Measurements from ENCODE around the gene NUTM1. TPM values are rescaled to one million over a fixed set of nuclear protein-coding genes. Genes with fewer than 3 reads are reported as not detected.

The NUTM1 gene
- total and polyA plus RNA-seq, 2 donors (not counting 1 experiment from before 2014, with no cell fraction given) = not detected

DNA sequence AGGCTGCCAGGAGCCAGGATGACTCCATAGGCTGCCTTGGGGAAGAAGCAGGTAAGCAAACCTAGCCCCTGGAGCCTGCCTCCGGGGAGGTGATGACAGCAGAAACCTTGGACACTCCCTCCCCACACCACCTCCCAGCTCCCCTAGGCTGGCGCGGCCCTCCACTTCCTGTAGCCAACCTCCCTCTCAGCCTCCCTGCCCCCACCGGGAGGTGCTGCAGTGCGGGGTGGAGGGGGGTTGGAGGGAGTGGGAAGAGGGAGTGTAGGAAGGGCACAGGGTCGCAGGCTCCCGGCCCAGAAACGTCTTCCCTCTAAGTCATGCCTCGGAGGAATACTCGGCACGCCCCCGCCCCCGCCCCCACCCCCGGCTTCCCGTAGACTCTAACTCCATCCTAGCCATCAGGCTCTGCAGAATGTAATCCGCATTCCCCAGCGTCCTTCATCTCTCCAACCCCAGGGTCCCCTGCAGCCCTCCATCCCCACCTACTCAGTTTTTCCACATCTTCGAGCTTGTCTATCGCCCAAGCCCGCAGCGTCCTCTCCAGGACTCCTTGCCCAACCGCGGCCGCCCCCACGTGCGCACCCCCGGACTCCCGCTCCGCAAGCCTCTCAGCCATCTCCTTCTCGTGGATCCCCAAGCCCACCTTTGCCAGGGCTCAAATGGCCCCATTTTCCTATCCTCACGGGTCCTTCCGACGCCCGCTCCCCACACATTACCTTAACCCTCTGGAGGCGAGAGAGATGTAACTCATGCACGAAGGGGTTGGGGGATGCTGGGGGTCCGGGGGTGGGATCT lies 23.4 kb downstream of the NUTM1 start:
- peaks cover 15% of the 10 kb centered on the region for H4K20me1 ChIP-seq (ENCODE audit: control insufficient read depth, insufficient read depth, low read length, poor library complexity, severe bottlenecking)
- H3K36me3 ChIP-seq (replicated peaks in 1 of 2; ENCODE audit: control extremely low read depth in 1 of 2, control insufficient read depth in 1 of 2, extremely low read depth in 1 of 2, insufficient read depth in 2 of 2, low read length in 1 of 2) = no peaks in the 10 kb centered on the region
- intact Hi-C loops (cut with micrococcal nuclease) = loop anchor here (1.0 to 5.0 kb wide), 8 partner anchors 23 to 621 kb away; partner anchors contain the start of genes AVEN, EMC4, NOP10 and NUTM1
- no peak overlapping the region for H3K27ac ChIP-seq (ENCODE audit: low read length in 2 of 2)
- DNase-seq (peak; percentile 47), ATAC-seq (ENCODE audit: low read depth) (no peak)
- H3K27me3 ChIP-seq (replicated peaks in 1 of 4; ENCODE audit: control extremely low read depth in 1 of 4, control insufficient read depth in 3 of 4, insufficient read depth in 4 of 4, low read length in 3 of 4) = no peaks in the 10 kb centered on the region
- peak overlapping the region; percentile 95 for H2AFZ ChIP-seq (ENCODE audit: insufficient read depth, low read depth, low read length, poor library complexity, severe bottlenecking)
- peaks cover under 1% of the 10 kb centered on the region for H3K9me3 Mint-ChIP-seq (ENCODE audit: insufficient read depth)
- CTCF ChIA-PET = interaction anchor here (0.6 to 5.0 kb wide), 27 partner anchors 8 to 304 kb away, joined by 3 to 129 read pairs (median 7); partner anchors contain the start of genes GOLGA8B, KATNBL1, NOP10 and NUTM1
- no peaks in the 10 kb centered on the region for H3K27me3 Mint-ChIP-seq
- WGBS (ENCODE audit: insufficient coverage) = 0% methylated on average over 26 of the region's 37 CpGs
- H3K9me3 ChIP-seq (ENCODE audit: control extremely low read depth in 1 of 3, control insufficient read depth in 2 of 3, insufficient read depth in 1 of 3, low read length in 2 of 3) = no peaks in the 10 kb centered on the region
- peak overlapping the region; percentile 34 to 90 (median 66) for H3K4me3 ChIP-seq (ENCODE audit: control extremely low read depth in 1 of 5, extremely low read depth in 1 of 5, insufficient read depth in 1 of 5, low read depth in 2 of 5, low read length in 4 of 5)
- H3K4me2 ChIP-seq (replicated peaks; ENCODE audit: low read depth, low read length, poor library complexity, severe bottlenecking) = peak overlapping the region; percentile 93
- H3K4me1 Mint-ChIP-seq = peaks cover 40% of the 10 kb centered on the region
- POLR2A ChIA-PET = interaction anchor here (1.0 to 2.8 kb wide), 4 partner anchors 23 to 217 kb away, joined by 4 to 23 read pairs (median 14); partner anchors contain the start of genes GOLGA8B, NOP10, NUTM1 and SLC12A6
- TF ChIP-seq, protein P1, sequence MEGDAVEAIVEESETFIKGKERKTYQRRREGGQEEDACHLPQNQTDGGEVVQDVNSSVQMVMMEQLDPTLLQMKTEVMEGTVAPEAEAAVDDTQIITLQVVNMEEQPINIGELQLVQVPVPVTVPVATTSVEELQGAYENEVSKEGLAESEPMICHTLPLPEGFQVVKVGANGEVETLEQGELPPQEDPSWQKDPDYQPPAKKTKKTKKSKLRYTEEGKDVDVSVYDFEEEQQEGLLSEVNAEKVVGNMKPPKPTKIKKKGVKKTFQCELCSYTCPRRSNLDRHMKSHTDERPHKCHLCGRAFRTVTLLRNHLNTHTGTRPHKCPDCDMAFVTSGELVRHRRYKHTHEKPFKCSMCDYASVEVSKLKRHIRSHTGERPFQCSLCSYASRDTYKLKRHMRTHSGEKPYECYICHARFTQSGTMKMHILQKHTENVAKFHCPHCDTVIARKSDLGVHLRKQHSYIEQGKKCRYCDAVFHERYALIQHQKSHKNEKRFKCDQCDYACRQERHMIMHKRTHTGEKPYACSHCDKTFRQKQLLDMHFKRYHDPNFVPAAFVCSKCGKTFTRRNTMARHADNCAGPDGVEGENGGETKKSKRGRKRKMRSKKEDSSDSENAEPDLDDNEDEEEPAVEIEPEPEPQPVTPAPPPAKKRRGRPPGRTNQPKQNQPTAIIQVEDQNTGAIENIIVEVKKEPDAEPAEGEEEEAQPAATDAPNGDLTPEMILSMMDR (IDR thresholded peaks at IDR 0.05) = no peak
- TF ChIP-seq EZH2 (IDR thresholded peaks at IDR 0.05; ENCODE audit: borderline replicate concordance, insufficient read depth, low read depth, low read length, poor library complexity, severe bottlenecking) = no peak
- H3K4me1 ChIP-seq (ENCODE audit: control insufficient read depth in 2 of 2, insufficient read depth in 2 of 2, low read length in 2 of 2) = peaks cover 18 to 28% of the 10 kb centered on the region in 2 donors
- peak overlapping the region; percentile 86 for H3K9ac ChIP-seq (ENCODE audit: low read length)
- peak overlapping the region; percentile 79 for H3K27ac Mint-ChIP-seq
- peaks cover 18% of the 10 kb centered on the region for H3K79me2 ChIP-seq (ENCODE audit: control insufficient read depth, insufficient read depth, low read length)
- peak overlapping the region; percentile 96 for H3K4me3 Mint-ChIP-seq

Data from B cell (primary cell).